ENCODE data around the gene B4GALT6. TPM values are rescaled to one million over a fixed set of nuclear protein-coding genes. Genes with fewer than 3 reads are reported as not detected.

Gene B4GALT6
- total RNA-seq, 1 donor from 2014 or later: 7.4 TPM

- H3K4me3 ChIP-seq (ENCODE audit: low read depth, low read length): no peak overlapping the region
- no peak for DNase-seq (ENCODE audit: low read depth)
- no peak for TF ChIP-seq CTCF (conservative IDR thresholded peaks at IDR 0.05; ENCODE audit: low read depth, low read length)
Measured at GRCh38 chr18:31590570-31590969, 93.8 kb downstream of the B4GALT6 start.

- TF ChIP-seq CTCF (conservative IDR thresholded peaks at IDR 0.05; ENCODE audit: low read depth, low read length): no peak
- H3K4me3 ChIP-seq (ENCODE audit: low read depth, low read length): no peak overlapping the region
- no peak for DNase-seq (ENCODE audit: low read depth)
Measured at GRCh38 chr18:31587529-31587928, 96.9 kb downstream of the B4GALT6 start.

- no peak for DNase-seq (ENCODE audit: low read depth)
- no peak for TF ChIP-seq CTCF (conservative IDR thresholded peaks at IDR 0.05; ENCODE audit: low read depth, low read length)
- H3K4me3 ChIP-seq (ENCODE audit: low read depth, low read length): no peak overlapping the region
Measured at GRCh38 chr18:31586616-31587015, 97.8 kb downstream of the B4GALT6 start.

GRCh38 chr18:31585991-31586390 is 98.4 kb downstream of the B4GALT6 start:
- no peak overlapping the region for H3K4me3 ChIP-seq (ENCODE audit: low read depth, low read length)
- no peak for DNase-seq (ENCODE audit: low read depth)
- no peak for TF ChIP-seq CTCF (conservative IDR thresholded peaks at IDR 0.05; ENCODE audit: low read depth, low read length)

GRCh38 chr18:31583185-31583854 is 101.1 kb downstream of the B4GALT6 start:
- DNase-seq (ENCODE audit: low read depth): no peak
- no peak for TF ChIP-seq CTCF (conservative IDR thresholded peaks at IDR 0.05; ENCODE audit: low read depth, low read length)
- H3K4me3 ChIP-seq (ENCODE audit: low read depth, low read length): no peak overlapping the region

GRCh38 chr18:31581498-31582197 is 102.7 kb downstream of the B4GALT6 start:
- H3K4me3 ChIP-seq (ENCODE audit: low read depth, low read length): no peak overlapping the region
- no peak for DNase-seq (ENCODE audit: low read depth)
- TF ChIP-seq CTCF (conservative IDR thresholded peaks at IDR 0.05; ENCODE audit: low read depth, low read length): no peak

GRCh38 chr18:31579375-31579774 is 105.0 kb downstream of the B4GALT6 start:
- TF ChIP-seq CTCF (conservative IDR thresholded peaks at IDR 0.05; ENCODE audit: low read depth, low read length): no peak
- no peak overlapping the region for H3K4me3 ChIP-seq (ENCODE audit: low read depth, low read length)
- no peak for DNase-seq (ENCODE audit: low read depth)
